ENCODE measurements around the gene KAT7. TPM values are rescaled to one million over a fixed set of nuclear protein-coding genes. Genes with fewer than 3 reads are reported as not detected.

KAT7 gene
- polyA plus RNA-seq, 3 donors = 17.5 to 28.1 (median 18.1) TPM

GRCh38 chr17:49776551-49777300, 11.8 kb upstream of the KAT7 start:
- no peak for TF ChIP-seq CTCF (IDR thresholded peaks at IDR 0.05)
- no peaks in the 10 kb centered on the region for H3K27me3 ChIP-seq (ENCODE audit: control insufficient read depth in 2 of 2, insufficient read depth in 2 of 2, low read length in 2 of 2)
- Mint-ChIP-seq H3K27me3 (ENCODE audit: low read depth in 3 of 3) (peaks cover 0 to 5% (median 0%) of the 10 kb centered on the region in 3 donors), H3K36me3 (no peaks in the 10 kb centered on the region), H3K4me3 (no peak overlapping the region), H3K9me3 (peaks cover 0 to 2% (median 0%) of the 10 kb centered on the region in 7 donors), H3K27ac (peak overlapping the region in 2 of 7 donors; percentile 4 to 41), H3K4me1 (peaks cover 19% of the 10 kb centered on the region)
- no peaks in the 10 kb centered on the region for H4K20me1 ChIP-seq (ENCODE audit: insufficient read depth, low read length)
- intact Hi-C loops (cut with micrococcal nuclease) = loop anchor here in 1 of 2 donors (5.0 kb wide), 1 partner anchor 204 kb away; no protein-coding TSS in a partner anchor
- H3K4me3 ChIP-seq (replicated peaks in 1 of 3; ENCODE audit: low read depth in 2 of 3, low read length in 3 of 3) = no peak overlapping the region
- H3K4me1 ChIP-seq (ENCODE audit: control insufficient read depth in 1 of 2, insufficient read depth in 2 of 2, low read length in 2 of 2) = peaks cover 2 to 18% of the 10 kb centered on the region in 2 donors
- H3K36me3 ChIP-seq (replicated peaks in 1 of 2; ENCODE audit: control insufficient read depth in 1 of 2, insufficient read depth in 2 of 2, low read length in 2 of 2) = no peaks in the 10 kb centered on the region
- H3K9ac ChIP-seq (ENCODE audit: insufficient read depth, low read length, poor library complexity, severe bottlenecking) = no peak overlapping the region
- no peak overlapping the region for H3K27ac ChIP-seq (ENCODE audit: low read depth in 1 of 2, low read length in 2 of 2)
- WGBS (ENCODE audit: insufficient coverage) = 96% methylated on average over 5 of the region's 8 CpGs
- no peaks in the 10 kb centered on the region for H3K79me2 ChIP-seq (ENCODE audit: insufficient read depth, low read length)
- no peak for DNase-seq
- peak overlapping the region; percentile 29 for H2AFZ ChIP-seq (ENCODE audit: insufficient read depth, low read depth, low read length, poor library complexity, severe bottlenecking)
- H3K9me3 ChIP-seq (replicated peaks in 1 of 2; ENCODE audit: control insufficient read depth in 1 of 2, insufficient read depth in 1 of 2, low read length in 2 of 2) = no peaks in the 10 kb centered on the region
- no peak overlapping the region for H3K4me2 ChIP-seq (replicated peaks; ENCODE audit: extremely low read depth, low read length, poor library complexity, severe bottlenecking)

GRCh38 chr17:49777563-49777962, 10.9 kb upstream of the KAT7 start:
- H3K4me3 ChIP-seq (replicated peaks in 1 of 3; ENCODE audit: low read depth in 2 of 3, low read length in 3 of 3) = no peak overlapping the region
- Mint-ChIP-seq H3K36me3 (no peaks in the 10 kb centered on the region), H3K27me3 (ENCODE audit: low read depth in 3 of 3) (peaks cover 0 to 5% (median 0%) of the 10 kb centered on the region in 3 donors), H3K4me3 (no peak overlapping the region), H3K27ac (no peak overlapping the region), H3K9me3 (no peaks in the 10 kb centered on the region), H3K4me1 (peaks cover 19% of the 10 kb centered on the region)
- no peaks in the 10 kb centered on the region for H4K20me1 ChIP-seq (ENCODE audit: insufficient read depth, low read length)
- no peak for TF ChIP-seq CTCF (IDR thresholded peaks at IDR 0.05)
- peaks cover 2 to 18% of the 10 kb centered on the region in 2 donors for H3K4me1 ChIP-seq (ENCODE audit: control insufficient read depth in 1 of 2, insufficient read depth in 2 of 2, low read length in 2 of 2)
- H3K79me2 ChIP-seq (ENCODE audit: insufficient read depth, low read length) = no peaks in the 10 kb centered on the region
- WGBS (ENCODE audit: insufficient coverage) = 100% methylated on average over 1 of the region's 2 CpGs
- no peaks in the 10 kb centered on the region for H3K27me3 ChIP-seq (ENCODE audit: control insufficient read depth in 2 of 2, insufficient read depth in 2 of 2, low read length in 2 of 2)
- no peaks in the 10 kb centered on the region for H3K36me3 ChIP-seq (replicated peaks in 1 of 2; ENCODE audit: control insufficient read depth in 1 of 2, insufficient read depth in 2 of 2, low read length in 2 of 2)
- DNase-seq = no peak
- H2AFZ ChIP-seq (ENCODE audit: insufficient read depth, low read depth, low read length, poor library complexity, severe bottlenecking) = no peak overlapping the region
- no peak overlapping the region for H3K9ac ChIP-seq (ENCODE audit: insufficient read depth, low read length, poor library complexity, severe bottlenecking)
- no peak overlapping the region for H3K27ac ChIP-seq (ENCODE audit: low read depth in 1 of 2, low read length in 2 of 2)
- intact Hi-C loops (cut with micrococcal nuclease) = loop anchor here in 1 of 2 donors (5.0 kb wide), 1 partner anchor 205 kb away; no protein-coding TSS in a partner anchor
- no peak overlapping the region for H3K4me2 ChIP-seq (replicated peaks; ENCODE audit: extremely low read depth, low read length, poor library complexity, severe bottlenecking)
- no peaks in the 10 kb centered on the region for H3K9me3 ChIP-seq (replicated peaks in 1 of 2; ENCODE audit: control insufficient read depth in 1 of 2, insufficient read depth in 1 of 2, low read length in 2 of 2)

Data from CD14-positive monocyte (primary cell).